ENCODE data around the gene ZCCHC17. TPM values are rescaled to one million over a fixed set of nuclear protein-coding genes. Genes with fewer than 3 reads are reported as not detected.
"Not testable (repeated sequence)": the region's sequence is repeated elsewhere in the genome, so short reads cannot be mapped to it uniquely, and the experiment has no call there.

ZCCHC17 gene
- total RNA-seq, 1 donor from 2014 or later, result 17.4 TPM

DNA sequence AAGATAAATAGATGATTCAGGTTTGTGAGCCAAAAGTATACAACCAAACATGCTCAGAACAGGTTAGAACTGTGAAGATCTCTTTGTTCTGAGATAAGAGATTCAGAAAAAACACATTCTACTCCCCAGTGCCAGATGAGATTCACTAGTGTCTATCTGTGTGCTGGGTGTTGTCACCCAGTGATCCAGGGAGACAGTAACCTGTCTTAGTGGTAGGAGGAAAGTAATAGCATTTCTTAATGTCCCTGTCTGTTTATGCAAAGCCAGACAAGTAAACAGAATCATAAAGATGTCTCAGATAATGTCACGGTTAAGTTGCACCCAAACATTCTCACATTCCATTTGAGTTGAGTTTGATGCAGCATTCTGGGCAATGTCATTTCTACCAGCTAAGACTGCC, 38.3 kb upstream of the ZCCHC17 start:
- Histone ChIP-seq H3K27me3 (no peaks in the 10 kb centered on the region), H3K4me1 (no peaks in the 10 kb centered on the region), H3K9me3 (no peaks in the 10 kb centered on the region), H3K36me3 (peaks cover 0 to 23% of the 10 kb centered on the region in 2 donors), H3K27ac (no peak overlapping the region), H3K4me3 (no peak overlapping the region)
- no peak for DNase-seq (ENCODE audit: extremely low spot score in 2 of 2)
- intact Hi-C loops (cut with DNase I), result no loop called here
- TF ChIP-seq POLR2A (IDR thresholded peaks at IDR 0.05) (no peak), POLR2AphosphoS5 (IDR thresholded peaks at IDR 0.05; ENCODE audit: insufficient read depth in 1 of 2, low read depth in 1 of 2) (no peak)
- TF ChIP-seq, protein P1, sequence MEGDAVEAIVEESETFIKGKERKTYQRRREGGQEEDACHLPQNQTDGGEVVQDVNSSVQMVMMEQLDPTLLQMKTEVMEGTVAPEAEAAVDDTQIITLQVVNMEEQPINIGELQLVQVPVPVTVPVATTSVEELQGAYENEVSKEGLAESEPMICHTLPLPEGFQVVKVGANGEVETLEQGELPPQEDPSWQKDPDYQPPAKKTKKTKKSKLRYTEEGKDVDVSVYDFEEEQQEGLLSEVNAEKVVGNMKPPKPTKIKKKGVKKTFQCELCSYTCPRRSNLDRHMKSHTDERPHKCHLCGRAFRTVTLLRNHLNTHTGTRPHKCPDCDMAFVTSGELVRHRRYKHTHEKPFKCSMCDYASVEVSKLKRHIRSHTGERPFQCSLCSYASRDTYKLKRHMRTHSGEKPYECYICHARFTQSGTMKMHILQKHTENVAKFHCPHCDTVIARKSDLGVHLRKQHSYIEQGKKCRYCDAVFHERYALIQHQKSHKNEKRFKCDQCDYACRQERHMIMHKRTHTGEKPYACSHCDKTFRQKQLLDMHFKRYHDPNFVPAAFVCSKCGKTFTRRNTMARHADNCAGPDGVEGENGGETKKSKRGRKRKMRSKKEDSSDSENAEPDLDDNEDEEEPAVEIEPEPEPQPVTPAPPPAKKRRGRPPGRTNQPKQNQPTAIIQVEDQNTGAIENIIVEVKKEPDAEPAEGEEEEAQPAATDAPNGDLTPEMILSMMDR (IDR thresholded peaks at IDR 0.05), result no peak

DNA sequence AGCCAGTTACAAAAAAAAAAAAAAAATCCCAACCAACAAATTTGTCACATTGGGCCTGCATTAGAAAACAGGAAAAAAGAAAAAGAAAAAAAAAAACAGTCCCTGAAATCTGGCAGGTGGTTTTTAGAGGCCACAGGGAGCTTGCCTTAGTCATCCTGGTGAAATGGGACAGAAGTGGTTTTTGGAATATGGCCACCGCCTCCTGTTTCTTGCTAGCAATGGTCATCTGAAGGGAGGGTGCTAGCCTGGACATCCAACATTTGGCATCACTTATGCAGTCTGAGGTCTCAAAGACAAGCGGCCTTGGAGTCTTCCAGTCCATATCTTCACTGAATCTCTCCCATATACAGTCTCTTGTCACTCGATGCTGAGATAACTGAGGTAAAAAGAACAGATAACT, 37.1 kb upstream of the ZCCHC17 start:
- TF ChIP-seq POLR2AphosphoS5 (IDR thresholded peaks at IDR 0.05; ENCODE audit: insufficient read depth in 1 of 2, low read depth in 1 of 2) (no peak), POLR2A (IDR thresholded peaks at IDR 0.05) (no peak)
- TF ChIP-seq, protein P1 (IDR thresholded peaks at IDR 0.05), result no peak
- Histone ChIP-seq H3K4me3 (no peak overlapping the region), H3K9me3 (no peaks in the 10 kb centered on the region), H3K4me1 (no peaks in the 10 kb centered on the region), H3K27ac (no peak overlapping the region), H3K27me3 (no peaks in the 10 kb centered on the region), H3K36me3 (peaks cover 0 to 23% of the 10 kb centered on the region in 2 donors)
- intact Hi-C loops (cut with DNase I), result no loop called here
- DNase-seq (ENCODE audit: extremely low spot score in 2 of 2), result no peak

DNA sequence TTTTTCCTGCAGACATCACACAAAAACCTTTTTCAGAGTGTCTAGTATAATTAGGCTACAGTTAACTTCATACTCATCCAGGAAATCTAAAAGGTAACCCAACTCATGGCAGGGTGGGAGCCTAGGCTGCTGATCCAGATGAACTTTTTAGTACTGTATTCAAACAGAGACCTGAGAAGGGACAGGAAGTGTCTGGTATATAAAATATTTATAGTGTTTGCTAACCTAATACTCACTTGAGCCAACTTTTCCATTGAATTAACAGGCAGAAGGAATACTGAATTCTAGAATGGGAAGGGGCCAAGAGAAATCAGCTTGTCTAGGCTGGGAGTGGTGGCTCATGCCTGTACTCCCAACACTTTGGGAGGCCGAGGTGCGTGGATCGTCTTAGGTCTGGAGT, 34.9 kb upstream of the ZCCHC17 start:
- Histone ChIP-seq H3K27ac (no peak overlapping the region), H3K4me1 (no peaks in the 10 kb centered on the region), H3K4me3 (no peak overlapping the region), H3K9me3 (no peaks in the 10 kb centered on the region), H3K27me3 (no peaks in the 10 kb centered on the region), H3K36me3 (peaks cover 0 to 34% of the 10 kb centered on the region in 2 donors)
- intact Hi-C loops (cut with DNase I), result no loop called here
- TF ChIP-seq POLR2A (IDR thresholded peaks at IDR 0.05) (no peak), POLR2AphosphoS5 (IDR thresholded peaks at IDR 0.05; ENCODE audit: insufficient read depth in 1 of 2, low read depth in 1 of 2) (no peak)
- TF ChIP-seq, protein P1 (IDR thresholded peaks at IDR 0.05), result no peak
- no peak for DNase-seq (ENCODE audit: extremely low spot score in 2 of 2)

DNA sequence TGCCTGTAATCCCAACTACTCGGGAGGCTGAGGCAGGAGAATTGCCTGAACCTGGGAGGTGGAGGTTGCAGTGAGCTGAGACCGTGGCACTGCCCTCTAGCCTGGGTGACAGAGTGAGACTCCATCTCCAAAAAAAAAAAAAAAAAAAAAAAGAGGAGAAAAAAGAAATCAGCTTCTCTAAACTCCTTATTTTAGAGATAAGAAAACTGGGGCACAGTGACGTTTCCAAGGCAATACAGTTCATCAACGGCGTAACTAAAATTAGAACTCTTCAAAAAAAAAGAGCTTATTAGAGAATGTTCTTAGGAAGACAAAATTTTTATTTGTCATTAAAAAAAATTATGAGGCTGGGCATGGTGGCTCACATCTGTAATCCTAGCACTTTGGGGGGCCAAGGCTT, 34.4 kb upstream of the ZCCHC17 start:
- DNase-seq (ENCODE audit: extremely low spot score in 2 of 2), result not testable (repeated sequence)

DNA sequence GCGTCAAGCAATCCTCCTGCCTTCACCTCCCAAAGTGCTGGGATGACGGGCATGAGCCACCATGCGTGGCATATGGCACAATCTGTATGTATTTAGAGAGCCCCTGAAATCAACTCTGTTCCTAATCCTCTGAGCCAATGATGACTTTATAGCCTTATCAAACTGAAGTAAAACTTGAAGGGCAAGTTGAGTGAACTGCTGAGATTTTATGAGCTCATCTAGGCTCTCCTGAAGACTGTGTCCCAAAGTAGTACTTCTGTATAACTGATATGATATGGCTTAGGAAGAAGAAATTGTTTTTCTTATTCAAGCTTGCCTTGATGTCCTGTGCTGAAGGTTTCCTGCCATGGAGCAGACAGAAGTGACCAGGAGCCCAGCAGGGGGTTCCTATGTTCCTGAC, 33.4 kb upstream of the ZCCHC17 start:
- DNase-seq (ENCODE audit: extremely low spot score in 2 of 2), result no peak
- no peak overlapping the region for H3K27ac ChIP-seq
- H3K27me3 ChIP-seq, result no peaks in the 10 kb centered on the region
- TF ChIP-seq POLR2A (IDR thresholded peaks at IDR 0.05), result no peak
- no peaks in the 10 kb centered on the region for H3K9me3 ChIP-seq
- peaks cover 0 to 44% of the 10 kb centered on the region in 2 donors for H3K36me3 ChIP-seq
- H3K4me1 ChIP-seq, result no peaks in the 10 kb centered on the region
- H3K4me3 ChIP-seq, result no peak overlapping the region
- intact Hi-C loops (cut with DNase I), result no loop called here

More for the DNA sequence above, 34.4 kb upstream of the ZCCHC17 start:
- peaks cover 0 to 38% of the 10 kb centered on the region in 2 donors for H3K36me3 ChIP-seq
- intact Hi-C loops (cut with DNase I); H3K27me3 ChIP-seq; H3K4me1 ChIP-seq; H3K4me3 ChIP-seq; H3K9me3 ChIP-seq; H3K27ac ChIP-seq: not testable (repeated sequence)

DNA sequence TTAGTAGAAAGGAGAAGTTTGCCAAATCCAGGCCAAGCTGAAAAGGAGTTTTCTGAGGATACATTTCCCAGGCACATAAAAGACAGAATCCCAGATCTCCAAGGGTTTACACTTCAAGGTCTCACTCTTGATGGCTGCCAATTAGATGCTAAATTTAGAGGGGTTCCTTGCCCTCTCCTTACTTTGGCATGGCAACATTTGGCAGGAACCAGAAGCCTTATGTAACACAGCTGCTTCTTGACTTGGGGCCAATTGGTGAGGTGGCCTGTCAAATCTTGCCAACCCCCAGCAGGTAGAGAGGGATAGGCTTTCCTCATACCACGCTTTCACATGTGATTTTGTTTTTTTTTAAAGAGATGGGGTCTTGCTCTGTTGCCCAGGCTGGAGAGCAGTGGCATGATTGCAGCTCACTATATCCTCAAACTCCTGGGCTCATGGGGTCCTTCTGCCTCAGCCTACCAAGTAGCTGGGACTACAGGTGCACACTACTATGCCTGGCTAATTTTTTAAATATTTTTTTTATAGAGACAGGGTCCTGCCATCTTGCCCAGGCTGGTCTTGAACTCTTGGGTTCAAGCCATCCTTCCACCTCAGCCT, 31.9 kb upstream of the ZCCHC17 start:
- H3K36me3 ChIP-seq, result peaks cover 0 to 41% of the 10 kb centered on the region in 2 donors
- TF ChIP-seq, protein P1 (IDR thresholded peaks at IDR 0.05), result no peak
- TF ChIP-seq POLR2A (IDR thresholded peaks at IDR 0.05), result no peak
- no peak for TF ChIP-seq POLR2AphosphoS5 (IDR thresholded peaks at IDR 0.05; ENCODE audit: insufficient read depth in 1 of 2, low read depth in 1 of 2)
- intact Hi-C loops (cut with DNase I), result no loop called here
- H3K27ac ChIP-seq, result no peak overlapping the region
- no peaks in the 10 kb centered on the region for H3K9me3 ChIP-seq
- no peaks in the 10 kb centered on the region for H3K27me3 ChIP-seq
- DNase-seq (ENCODE audit: extremely low spot score in 2 of 2), result no peak
- no peak overlapping the region for H3K4me3 ChIP-seq
- no peaks in the 10 kb centered on the region for H3K4me1 ChIP-seq

Data from vagina (tissue), 2 donors.